ENCODE results near the gene MEGF6.

MEGF6 gene

DNA sequence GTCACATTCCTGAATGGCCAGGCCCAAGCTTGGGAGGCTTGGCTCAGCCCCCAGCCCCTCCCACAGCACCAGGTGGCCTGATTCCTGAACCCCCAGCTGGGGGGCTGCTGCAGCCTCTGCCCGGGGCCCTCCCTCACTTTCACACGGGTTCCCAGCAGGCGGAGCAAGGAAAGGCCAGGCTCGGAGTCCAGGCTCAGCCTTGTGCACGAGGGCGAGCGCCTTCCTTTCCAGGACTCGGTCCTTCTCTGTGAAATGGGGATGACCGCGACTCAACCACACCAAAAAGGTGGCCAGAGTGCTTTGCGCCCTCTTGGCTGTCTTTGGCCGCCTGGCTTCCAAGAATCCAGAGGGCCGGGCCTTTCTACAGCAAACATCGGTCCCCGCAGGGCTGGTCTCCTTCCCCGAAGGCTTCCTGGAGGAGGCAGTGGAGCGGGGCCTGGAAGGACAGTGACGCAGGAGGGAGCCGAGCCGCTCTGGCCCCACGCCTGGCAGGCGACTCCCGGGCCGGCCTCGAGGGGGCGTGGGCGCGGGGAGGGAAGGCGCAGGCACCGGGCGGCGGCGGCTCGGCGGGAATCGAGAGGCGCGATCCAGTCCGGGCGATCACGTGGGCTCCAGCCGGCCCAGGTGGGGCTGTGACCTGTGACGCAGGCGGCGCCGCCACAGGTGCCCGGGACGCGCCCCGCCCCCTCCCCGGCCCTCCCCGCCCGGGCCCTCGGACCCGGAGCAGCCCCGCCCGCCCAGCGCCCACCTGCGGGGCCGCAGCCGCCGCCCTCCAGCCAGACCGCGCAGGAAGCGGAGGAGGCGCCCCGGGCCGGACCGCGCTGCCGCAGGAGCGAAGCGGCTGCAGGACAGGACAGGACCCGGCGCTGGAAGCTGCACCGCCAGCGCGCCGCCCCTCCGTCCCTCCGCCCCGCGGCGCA lies 157.2 kb downstream of the MEGF6 start, which contains the start of gene ARHGEF16:
Gene ARHGEF16, plus strand, starts transcription at position 775 of the 920 bp plus-strand sequence. CDS start 8,420 bp downstream, outside the sequence.
- DNase-seq, result no peak

DNA sequence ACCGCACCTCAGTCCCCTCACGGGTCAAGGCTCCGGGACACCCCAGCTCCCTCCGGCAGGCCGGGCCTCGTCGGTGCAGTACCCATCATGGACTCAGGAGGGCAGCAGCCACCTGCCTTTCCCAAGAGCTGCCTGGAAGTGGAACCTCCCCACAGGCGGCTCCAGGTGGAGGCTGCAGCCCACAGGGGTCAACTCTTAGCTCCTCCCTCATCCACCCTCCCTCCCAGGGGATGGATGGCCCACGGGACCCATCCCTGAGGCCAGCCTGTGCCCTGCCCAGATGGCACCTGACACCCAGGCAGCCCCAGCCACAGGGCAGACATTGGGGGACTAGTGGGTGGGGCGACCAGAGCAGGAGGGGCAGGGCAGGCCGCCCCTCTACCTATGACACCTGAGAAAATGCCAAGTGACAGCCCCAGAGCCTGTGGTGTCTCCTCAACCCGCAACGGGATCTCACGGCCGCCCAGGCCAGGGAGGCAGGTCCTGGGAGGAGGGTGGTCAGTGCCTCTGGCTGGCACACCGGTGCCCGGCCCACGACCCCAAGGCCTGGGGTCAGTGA lies 158.0 kb downstream of the MEGF6 start:
- DNase-seq, result peak; percentile 78

DNA sequence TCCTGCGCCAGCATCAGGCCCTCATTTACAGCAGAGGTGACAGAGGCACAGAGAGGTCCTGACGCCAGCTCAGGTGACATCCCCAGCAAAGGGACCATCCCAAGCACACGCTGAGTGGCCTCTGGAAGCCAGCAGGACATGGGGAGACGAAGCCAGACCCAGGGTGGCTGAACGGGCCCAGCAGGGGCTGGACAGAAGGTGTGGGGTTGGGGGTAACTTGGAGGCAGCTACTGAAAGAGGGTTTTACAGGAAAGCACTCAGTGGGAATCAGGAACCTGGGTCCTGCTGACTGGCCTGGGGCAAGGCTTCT lies 158.5 kb downstream of the MEGF6 start:
- DNase-seq, result no peak

DNA sequence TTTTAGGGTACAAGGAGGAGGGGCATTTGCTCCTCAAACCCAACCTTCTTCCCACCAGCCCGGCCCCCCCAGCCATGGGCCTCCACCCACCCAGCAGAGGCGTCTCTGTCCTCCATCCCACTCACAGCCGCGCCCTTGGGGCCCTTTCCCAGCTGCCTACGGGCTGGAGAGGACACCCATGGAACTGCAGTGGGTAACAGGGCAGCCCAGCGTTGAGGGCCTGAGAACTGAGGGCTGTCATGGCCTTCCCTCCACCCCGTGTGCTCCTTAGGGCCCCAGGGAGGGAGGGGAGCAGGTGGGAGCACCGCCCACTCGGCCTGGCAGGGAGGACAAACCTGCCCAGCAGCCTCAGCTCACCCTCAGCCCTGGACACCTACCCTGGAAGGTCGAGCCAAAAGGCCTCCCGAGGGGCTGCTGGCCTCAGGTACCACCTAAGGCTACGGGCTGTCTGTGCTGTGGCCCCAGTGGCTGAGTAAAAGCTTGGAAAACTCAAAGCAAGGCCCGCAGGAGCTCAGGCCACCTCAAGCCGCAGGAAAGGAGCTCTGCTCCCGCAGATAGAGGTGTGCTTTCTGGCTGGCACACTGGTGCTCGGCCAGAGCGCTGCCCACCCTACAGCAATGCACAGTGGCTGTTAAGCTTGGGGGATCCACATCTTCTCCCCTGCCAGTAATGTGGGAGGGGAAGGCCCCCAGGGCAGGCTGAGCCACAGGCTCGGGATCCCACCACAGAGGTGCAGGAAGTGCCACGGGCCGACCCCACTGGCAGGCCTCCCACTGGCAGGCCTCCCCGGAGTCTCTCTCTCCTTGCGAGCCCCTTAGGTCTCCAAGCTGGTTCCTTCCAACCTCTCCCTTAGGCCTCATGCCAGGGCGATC lies 159.1 kb downstream of the MEGF6 start:
- no peak for DNase-seq

DNA sequence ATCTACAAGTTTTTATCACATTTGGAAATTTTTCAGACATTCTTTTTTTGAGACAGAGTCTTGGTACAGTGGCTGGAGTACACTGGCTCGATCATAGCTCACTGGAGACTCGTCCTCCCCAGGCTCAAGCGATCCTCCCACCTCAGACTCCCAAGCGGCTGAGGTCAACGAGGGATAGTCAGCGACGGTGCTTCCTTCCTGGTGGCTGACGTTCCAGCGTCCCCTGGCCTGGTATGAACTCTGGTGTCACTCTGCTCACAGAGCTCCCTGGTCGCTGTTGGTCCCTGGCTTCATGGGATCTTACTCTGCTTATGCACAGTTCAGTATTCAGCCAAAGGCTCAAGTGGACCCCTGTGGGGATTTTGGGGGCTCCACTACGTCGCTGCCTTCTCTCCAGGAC lies 160.3 kb downstream of the MEGF6 start:
- no peak for DNase-seq

DNA sequence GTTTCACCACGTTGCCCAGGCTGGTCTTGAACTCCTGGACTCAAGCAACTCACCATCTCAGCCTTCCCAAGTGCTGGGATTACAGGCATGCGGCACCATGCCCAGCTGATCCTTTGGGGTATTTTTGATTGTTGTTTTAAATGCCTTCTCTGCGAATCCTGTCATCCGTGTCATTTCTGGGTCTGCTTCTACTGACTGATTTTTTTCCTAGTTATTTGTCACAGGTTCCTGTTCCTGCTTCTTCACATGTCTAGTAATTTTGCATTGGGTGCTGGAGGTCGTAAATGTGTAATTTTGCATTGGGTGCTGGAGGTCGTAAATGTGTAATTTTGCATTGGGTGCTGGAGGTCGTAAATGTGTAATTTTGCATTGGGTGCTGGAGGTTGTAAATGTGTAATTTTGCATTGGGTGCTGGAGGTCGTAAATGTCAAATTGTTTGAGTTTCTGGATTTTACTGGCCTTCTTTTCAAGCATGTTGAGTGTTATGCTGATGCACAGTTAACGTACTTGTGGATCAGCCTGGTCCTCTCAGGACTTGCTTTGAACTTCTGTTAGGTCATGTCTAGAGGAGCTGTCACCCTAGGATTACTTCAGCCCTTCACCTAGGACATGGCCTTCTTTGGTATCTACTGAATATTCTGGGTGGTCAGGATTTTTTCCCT lies 161.0 kb downstream of the MEGF6 start:
- no peak for DNase-seq

DNA sequence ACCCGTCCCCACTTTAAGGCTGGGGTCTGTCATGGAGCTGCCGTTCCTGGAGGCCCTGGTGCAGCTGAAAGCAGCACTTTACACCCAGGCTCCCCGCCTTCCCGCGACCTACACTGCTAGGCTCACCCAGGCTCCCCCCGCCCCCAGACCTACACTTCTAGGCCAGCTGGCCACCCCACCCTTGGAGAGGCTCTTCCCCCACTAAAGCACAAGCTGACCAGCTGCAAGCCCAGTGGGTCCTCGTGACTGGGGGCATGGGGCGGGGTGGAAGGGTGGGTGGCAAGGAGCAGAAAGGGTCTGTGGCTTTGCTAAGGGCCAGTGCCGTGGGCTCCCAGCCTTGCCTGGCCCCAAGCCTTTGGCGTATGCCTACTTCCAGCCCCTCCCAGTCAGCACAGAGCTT lies 166.6 kb downstream of the MEGF6 start:
- no peak for DNase-seq

DNA sequence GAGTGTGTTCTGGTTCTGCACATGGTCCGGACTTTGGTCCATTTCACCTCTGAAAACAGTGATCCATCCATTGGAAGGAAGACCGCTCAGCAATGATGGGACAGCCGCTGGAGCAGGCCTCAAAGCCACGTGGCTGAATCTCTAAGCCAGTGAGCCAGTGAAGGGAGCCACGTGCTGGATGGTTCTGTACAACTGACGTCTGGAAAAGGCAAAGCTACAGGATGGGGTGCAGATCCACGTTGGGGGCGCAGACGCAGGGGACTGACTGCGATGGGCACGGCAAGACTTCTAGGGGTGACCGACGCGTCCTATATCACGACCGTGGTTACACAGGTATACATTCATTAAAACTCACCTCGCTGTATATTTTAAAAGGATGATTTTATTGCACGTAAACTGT lies 167.0 kb downstream of the MEGF6 start:
- DNase-seq, result no peak

DNA sequence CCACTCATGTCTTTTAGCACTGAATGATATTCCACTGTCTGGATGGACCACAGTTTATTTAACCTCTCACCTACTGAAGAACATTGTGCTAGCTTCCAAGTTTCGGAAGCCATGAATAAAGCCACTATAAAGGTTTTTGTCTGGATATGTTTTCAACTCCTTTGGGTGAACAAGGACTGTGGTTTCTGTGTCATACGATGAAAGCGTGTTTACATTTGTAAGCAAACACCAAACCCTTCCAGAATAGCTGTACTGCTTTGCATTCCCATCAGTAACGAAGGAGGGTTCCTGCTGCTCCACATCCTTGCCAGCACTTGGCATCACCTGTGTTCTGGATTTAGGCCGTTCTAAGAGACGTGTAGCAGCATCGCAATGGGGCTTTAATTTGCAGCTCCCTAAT lies 167.5 kb downstream of the MEGF6 start:
- no peak for DNase-seq

DNA sequence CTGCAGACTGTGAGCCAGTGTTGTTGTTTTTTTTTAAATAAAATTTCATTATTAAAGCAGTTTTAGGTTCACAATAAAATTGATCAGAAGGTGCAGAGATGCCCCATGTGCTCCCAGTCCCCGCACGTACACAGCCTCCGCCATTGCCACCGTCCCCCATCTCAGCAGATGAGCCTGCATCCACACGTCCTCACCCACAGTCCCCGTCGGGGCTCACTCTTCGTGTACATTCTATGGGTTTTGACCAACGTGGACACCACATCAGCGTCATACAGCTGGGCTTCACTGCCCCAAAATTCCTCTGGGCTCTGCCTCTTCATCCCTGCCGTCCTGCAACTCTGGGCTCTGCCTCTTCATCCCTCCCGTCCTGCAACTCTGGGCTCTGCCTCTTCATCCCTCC lies 168.4 kb downstream of the MEGF6 start:
- DNase-seq, result no peak

DNA sequence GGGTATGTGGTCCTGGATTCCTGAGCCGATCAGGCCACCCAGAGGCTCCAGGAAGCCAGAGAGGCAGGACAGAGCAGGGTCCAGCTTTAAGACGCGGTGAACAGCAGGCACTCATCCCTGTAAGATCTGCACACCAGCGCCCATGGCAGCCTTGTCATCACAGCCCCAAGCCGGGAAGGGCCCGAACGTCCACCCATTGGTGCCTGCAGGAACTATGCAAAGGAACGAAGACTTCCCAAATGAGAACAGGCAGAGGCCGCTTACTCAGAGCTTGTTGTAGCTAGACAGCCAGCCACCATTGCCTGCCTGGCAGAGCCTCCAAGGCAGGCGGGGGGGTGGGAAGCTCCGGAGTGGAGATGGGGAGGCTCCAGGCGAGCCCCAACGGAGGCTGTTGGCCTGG lies 169.0 kb downstream of the MEGF6 start:
- no peak for DNase-seq

DNA sequence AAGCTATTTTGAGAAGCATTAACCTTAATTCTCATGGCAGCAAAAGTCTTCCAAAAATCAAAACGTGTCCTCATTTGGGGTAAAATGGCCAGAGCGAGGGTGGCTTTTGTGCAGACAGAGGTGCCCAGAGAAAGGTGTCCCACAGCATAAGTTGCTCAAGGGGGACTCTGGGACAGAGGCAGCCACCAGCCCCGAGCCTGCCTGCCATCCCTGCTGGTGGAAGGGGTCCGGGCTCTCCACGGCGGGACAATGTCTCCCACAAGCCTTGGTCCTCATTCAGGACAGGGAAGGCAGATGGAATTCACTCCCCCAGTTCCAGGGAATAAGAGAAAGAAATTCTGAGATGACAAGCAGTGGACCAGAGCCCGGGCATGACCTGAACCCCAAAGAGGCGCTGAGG lies 169.4 kb downstream of the MEGF6 start:
- DNase-seq, result no peak

DNA sequence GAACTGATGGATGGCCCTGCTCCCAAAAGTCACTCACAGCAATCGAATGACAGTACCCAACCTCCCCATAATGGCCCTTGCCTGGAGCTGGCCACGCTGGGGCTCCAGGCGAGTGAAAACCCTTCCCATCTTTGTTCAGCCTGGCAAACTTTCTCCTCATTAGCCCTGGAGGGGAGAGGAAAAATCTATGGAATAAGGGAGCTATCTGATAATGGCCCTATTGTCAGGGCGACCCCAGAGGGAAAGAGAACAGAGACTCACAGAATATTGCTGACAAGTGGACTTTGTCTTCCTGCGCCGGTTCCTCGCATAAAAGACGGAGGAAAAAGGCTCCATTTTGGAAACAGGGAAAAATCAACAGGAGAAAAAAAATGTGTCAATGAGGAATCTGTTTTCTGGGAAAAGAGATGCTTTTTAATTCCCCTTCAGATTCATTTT lies 169.9 kb downstream of the MEGF6 start:
- DNase-seq, result no peak

DNA sequence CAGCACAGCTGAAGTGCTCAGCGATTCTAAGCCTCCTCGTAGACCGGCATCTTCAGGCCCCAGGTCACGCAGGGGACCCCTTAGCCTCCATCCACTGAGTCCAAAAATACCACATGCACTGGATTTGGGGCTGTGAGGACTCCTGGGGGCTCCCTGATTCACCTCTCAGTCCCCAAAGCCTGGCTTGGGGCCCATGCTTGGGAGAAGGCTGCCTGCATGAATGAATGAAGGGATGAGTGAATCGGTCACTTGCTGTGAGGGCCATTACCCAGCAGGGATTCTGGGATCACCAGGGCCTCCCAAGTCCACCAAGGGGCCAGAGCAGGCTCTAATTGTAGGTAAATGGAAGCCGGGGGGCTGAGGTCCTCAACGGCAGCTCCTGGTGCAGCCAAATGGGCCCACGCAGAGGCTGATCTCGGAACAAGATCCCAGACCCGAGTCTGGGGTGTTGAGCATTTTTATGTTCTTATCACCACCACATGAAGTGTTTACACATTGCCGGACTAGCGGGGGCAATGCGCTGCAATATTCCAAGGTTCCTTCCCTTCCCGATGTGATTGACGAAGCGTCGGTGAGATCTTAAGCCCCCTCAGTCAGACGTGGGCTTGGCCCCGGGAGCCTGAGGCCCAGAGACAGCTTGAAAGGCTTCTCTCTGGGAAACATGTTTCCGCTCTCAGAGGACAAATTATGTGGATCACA lies 170.4 kb downstream of the MEGF6 start:
- DNase-seq, result no peak

DNA sequence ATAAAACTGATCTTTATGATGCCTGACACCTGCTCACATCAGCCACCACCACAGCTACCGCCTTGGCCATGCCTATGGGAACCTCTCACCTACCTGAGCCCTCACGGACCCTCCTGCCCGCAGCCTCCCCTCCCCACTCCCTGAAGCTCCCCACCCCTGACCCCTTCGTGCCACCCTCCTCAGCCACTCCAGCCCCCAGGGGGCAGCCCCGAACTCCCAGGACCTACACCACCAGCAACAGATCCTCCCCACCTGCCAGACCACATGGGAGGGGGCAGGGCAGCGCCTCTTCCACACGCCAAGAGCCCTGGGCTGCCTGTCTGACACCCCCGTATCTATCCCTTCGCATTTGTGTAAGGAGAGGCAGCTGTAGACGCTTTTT lies 171.0 kb downstream of the MEGF6 start:
- no peak for DNase-seq
